GM12878 (cell line): ENCODE data around the gene JMY. TPM values are rescaled to one million over a fixed set of nuclear protein-coding genes. Genes with fewer than 3 reads are reported as not detected.

Experiments
- ATF3 ChIP-seq: IDR thresholded peaks from 2 replicates; pipeline ENCODE4 v1.6.1; 2011; ENCODE audit warnings: low read depth, mild to moderate bottlenecking, low read length, moderate library complexity, borderline replicate concordance; ENCODE audit errors: extremely low read depth
- BCL11A ChIP-seq: IDR thresholded peaks from 2 replicates; pipeline ENCODE4 v1.6.1; 2011; ENCODE audit warnings: low read depth, low read length
- CBX5 ChIP-seq: sonication (generic); IDR thresholded peaks from 2 replicates; pipeline ENCODE4 v1.6.1; 2016; ENCODE audit warnings: low read depth, moderate library complexity, mild to moderate bottlenecking, inconsistent platforms
- CEBPB ChIP-seq, 2 experiments: fragments of 150-350 bp in 1 of 2; IDR thresholded peaks; 2 replicates each; pipeline ENCODE4 v1.6.1; 2012 to 2014; ENCODE audit warnings: low read depth in 2 of 2, low read length in 2 of 2, borderline replicate concordance in 1 of 2, inconsistent platforms in 1 of 2
- DPF2 ChIP-seq: fragments of 450-650 bp; IDR thresholded peaks from 2 replicates; pipeline ENCODE4 v1.6.1; 2017; ENCODE audit warnings: mild to moderate bottlenecking
- FOXK2 ChIP-seq: fragments of 450-650 bp; IDR thresholded peaks from 2 replicates; pipeline ENCODE4 v1.6.1; 2017; ENCODE audit warnings: mild to moderate bottlenecking, moderate library complexity
- HDAC2 ChIP-seq: fragments of 200-600 bp; sonication (generic); IDR thresholded peaks from 2 replicates; pipeline ENCODE4 v1.6.1; 2017
- HSF1 ChIP-seq: fragments of 150-350 bp; IDR thresholded peaks from 2 replicates; pipeline ENCODE4 v1.6.1; 2014; ENCODE audit warnings: mild to moderate bottlenecking, low read depth, low read length
- KLF5 ChIP-seq: fragments of 450-650 bp; IDR thresholded peaks from 2 replicates; pipeline ENCODE4 v1.6.1; 2014; ENCODE audit warnings: mild to moderate bottlenecking; ENCODE audit not compliant: partially characterized antibody
- MYC ChIP-seq: IDR thresholded peaks from 2 replicates; pipeline ENCODE4 v1.6.1; 2011; ENCODE audit warnings: mild to moderate bottlenecking, low read length, moderate library complexity, inconsistent platforms; ENCODE audit not compliant: insufficient read depth, insufficient replicate concordance, insufficient read length, severe bottlenecking
- POLR2AphosphoS5 ChIP-seq: IDR thresholded peaks from 2 replicates; pipeline ENCODE4 v1.6.1; 2011; ENCODE audit warnings: mild to moderate bottlenecking, low read length, inconsistent platforms
- RBBP5 ChIP-seq: fragments of 200-600 bp; sonication (generic); conservative IDR thresholded peaks from 2 replicates; pipeline ENCODE4 v1.6.1; 2016
- RELB ChIP-seq: fragments of 450-650 bp; IDR thresholded peaks from 2 replicates; pipeline ENCODE4 v1.6.1; 2017; ENCODE audit warnings: low read depth, mild to moderate bottlenecking, moderate library complexity
- SIN3A ChIP-seq: IDR thresholded peaks from 2 replicates; pipeline ENCODE4 v1.6.1; 2012; ENCODE audit warnings: low read depth, low read length, improper control_type of control experiment
- SMAD5 ChIP-seq: IDR thresholded peaks from 2 replicates; pipeline ENCODE4 v1.6.1; 2016; ENCODE audit warnings: antibody characterized with exemption, low read depth
- SUPT20H ChIP-seq: IDR thresholded peaks from 2 replicates; pipeline ENCODE4 v1.6.1; 2011; ENCODE audit warnings: low read depth, mild to moderate bottlenecking, low read length, moderate library complexity, borderline replicate concordance; ENCODE audit not compliant: control insufficient read depth
- ZBTB11 ChIP-seq: fragments of 450-650 bp; formaldehyde crosslinking; IDR thresholded peaks from 2 replicates; pipeline ENCODE4 v1.5.0; 2022; ENCODE audit warnings: mild to moderate bottlenecking, missing genetic modification characterization
- ZBTB40 ChIP-seq: fragments of 450-650 bp; IDR thresholded peaks from 2 replicates; pipeline ENCODE4 v1.6.1; 2016; ENCODE audit warnings: mild to moderate bottlenecking, moderate library complexity, borderline replicate concordance
- ZNF622 ChIP-seq: fragments of 450-650 bp; IDR thresholded peaks from 2 replicates; pipeline ENCODE4 v1.6.1; 2017; ENCODE audit warnings: mild to moderate bottlenecking, inconsistent platforms
- polyA plus RNA-seq, 11 experiments: library from polyadenylated mRNA; depleted of rRNA in 4 of 11; unstranded in 6 of 11; stranded (reverse) in 5 of 11; fragments of >200 nt; fragmentation: Nextera tagmentation in 4 of 11; fragmentation: Illumina TruSeq in 1 of 11; extraction: Ambion mirVana in 4 of 11; extraction: Trizol in 1 of 11; gene quantifications; 1 replicate in 1 of 11; 2 replicates in 10 of 11; pipeline versions ENCODE4 v1.2.1 to v1.2.3, GENCODE V29; 2011 to 2016; ENCODE audit warnings: inconsistent platforms in 2 of 11, missing spikeins in 2 of 11, low read depth in 1 of 11
- total RNA-seq, 4 experiments: library from RNA; depleted of rRNA in 3 of 4; stranded (reverse); fragments of >200 nt in 3 of 4; fragmentation: Illumina TruSeq in 1 of 4; extraction: Trizol in 1 of 4; gene quantifications; 2 replicates each; pipeline versions ENCODE4 v1.2.1 to v1.2.3, GENCODE V29; 2013 to 2021

Gene JMY
- total and polyA plus RNA-seq, 10 of the 15 experiments (the other 5 are each of a cell fraction or from before 2014, with no cell fraction given), result 0.63 to 4.8 (median 2.4) TPM

GRCh38 chr5:79235634-79236361 lies at the start of gene JMY (continued):
- TF ChIP-seq HSF1, result no peak
- no peak; the same call in 1 of the 2 replicates for TF ChIP-seq SIN3A
- TF ChIP-seq DPF2, result 0 out of 2 replicates have a peak, but pooled peaks have one; percentile 63
- no peak for TF ChIP-seq ZBTB11 (CRISPR knock-in tag)
- TF ChIP-seq HDAC2, result no peak
- no peak for TF ChIP-seq RBBP5
- TF ChIP-seq SMAD5, result no peak
- no peak for TF ChIP-seq SUPT20H
- no peak for TF ChIP-seq CBX5
- peak; percentile 86 for TF ChIP-seq POLR2AphosphoS5
- no peak for TF ChIP-seq MYC
- no peak for TF ChIP-seq RELB
- TF ChIP-seq BCL11A, result 0 out of 2 replicates have a peak, but pooled peaks have one; percentile 18
- TF ChIP-seq ATF3, result peak; percentile 57; the same call in 1 of the 2 replicates
- no peak for TF ChIP-seq CEBPB (IDR thresholded peaks at IDR 0.05; ENCODE audit: borderline replicate concordance in 1 of 2, low read depth in 2 of 2, low read length in 2 of 2)
- no peak for TF ChIP-seq ZNF622
- no peak for TF ChIP-seq ZBTB40
- peak; percentile 53 for TF ChIP-seq KLF5
- TF ChIP-seq FOXK2, result peak; percentile 83
